Activated naive CD4-positive, alpha-beta T cell treated with anti-CD3 and anti-CD28 coated beads, Interleukin-2, amount 50 U/mL, for 72 hours (primary cell): Measurements from ENCODE around the gene HSD11B1. TPM values are rescaled to one million over a fixed set of nuclear protein-coding genes. Genes with fewer than 3 reads are reported as not detected.
A peak's percentile ranks its signal among the peaks of the same experiment; 100 is the strongest.

Experiments used
- ATAC-seq, 2 donors: fragments of 150-1000 bp; cut with Tn5 transposase; 2 replicates each; pipeline ENCODE4 v1.10.0; 2021; ENCODE audit warnings: mild to moderate bottlenecking in 2 of 2, moderate library complexity in 2 of 2
- DNase-seq, 2 donors: peaks; one replicate each; pipeline ENCODE4 v3.0.0; 2021 to 2022; ENCODE audit warnings: low spot score in 2 of 2
- H3K27ac Mint-ChIP-seq, 2 donors: one replicate each; pipeline ENCODE4 v1.8.0; 2022; ENCODE audit warnings: mild to moderate bottlenecking in 2 of 2, mixed read lengths in 2 of 2
- H3K36me3 Mint-ChIP-seq, 2 donors: one replicate each; pipeline ENCODE4 v1.8.0; 2022; ENCODE audit warnings: mixed read lengths in 2 of 2
- H3K9me3 Mint-ChIP-seq, 2 donors: one replicate each; pipeline ENCODE4 v1.8.0; 2022; ENCODE audit warnings: mixed read lengths in 2 of 2
- total RNA-seq, 2 donors: library from RNA; stranded (reverse); gene quantifications; one replicate each; pipeline ENCODE4 v1.2.3, GENCODE V29; 2022

The HSD11B1 gene
- total RNA-seq, 2 donors from 2014 or later = 0.75 to 5.2 TPM

DNA sequence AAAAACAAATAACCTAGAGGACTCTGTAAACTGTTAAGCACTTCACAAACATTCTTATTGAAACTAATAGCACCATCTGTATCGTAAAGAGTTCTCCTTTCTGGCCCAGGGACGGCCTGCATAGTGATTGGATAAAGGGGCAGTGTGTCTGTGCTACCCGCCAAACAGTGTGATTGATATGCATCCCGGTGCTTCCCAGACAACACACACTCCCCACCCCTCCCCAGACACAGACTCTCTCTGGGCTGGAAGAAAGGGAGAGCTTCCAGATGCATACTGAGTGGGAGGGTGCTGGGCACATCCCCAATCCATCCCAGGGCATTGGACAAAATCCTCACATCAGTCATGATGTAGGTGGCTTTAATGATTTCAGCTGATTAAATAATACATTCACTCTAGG, 3.7 kb downstream of the HSD11B1 start:
- DNase-seq = no peak
- Mint-ChIP-seq H3K9me3 (peaks cover 0 to 4% of the 10 kb centered on the region in 2 donors), H3K36me3 (peaks cover 0 to 14% of the 10 kb centered on the region in 2 donors), H3K27ac (no peak overlapping the region)
- no peak for ATAC-seq

DNA sequence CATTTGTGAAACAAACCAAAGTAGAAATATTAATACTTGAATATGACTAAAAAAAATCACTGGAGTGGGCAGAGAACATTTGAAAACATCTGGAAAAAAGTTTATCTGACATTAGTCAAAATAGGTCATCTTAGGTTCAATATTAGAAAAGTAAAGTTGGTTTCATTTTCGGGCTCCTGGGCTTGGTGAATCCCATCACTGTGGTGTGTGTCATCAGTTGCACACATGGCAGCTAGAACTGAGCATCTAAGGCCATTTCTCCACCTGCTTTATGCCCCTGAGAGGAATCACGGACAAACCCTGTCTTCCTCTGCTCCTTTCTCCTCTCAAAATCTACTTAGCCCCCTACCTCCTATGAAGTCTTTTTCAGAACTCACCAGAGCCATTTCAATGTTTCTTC, 5.4 kb downstream of the HSD11B1 start:
- ATAC-seq (peak; percentile 62 to 81), DNase-seq (no peak)
- Mint-ChIP-seq H3K9me3 (peaks cover 0 to 4% of the 10 kb centered on the region in 2 donors), H3K27ac (peak overlapping the region; percentile 51 to 55), H3K36me3 (peaks cover 0 to 1% of the 10 kb centered on the region in 2 donors)

DNA sequence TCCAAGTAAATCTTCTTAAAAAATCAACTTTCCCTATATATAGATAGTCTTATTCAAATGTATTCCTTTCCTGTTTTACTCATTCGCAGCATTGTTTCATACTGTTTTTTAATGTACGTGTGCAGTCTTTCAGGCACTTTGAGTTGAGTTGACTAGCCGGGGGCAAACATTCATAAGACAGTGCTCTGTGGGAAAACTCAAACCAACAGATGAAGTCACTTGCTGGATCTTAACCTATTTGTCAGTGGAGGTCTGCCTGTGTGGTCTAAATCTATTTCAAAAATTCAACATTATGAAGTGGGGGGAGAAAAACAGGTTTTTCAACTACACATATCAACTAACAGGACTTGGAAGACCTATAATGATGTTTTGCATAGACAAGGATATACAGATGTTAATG, 6.2 kb downstream of the HSD11B1 start:
- Mint-ChIP-seq H3K9me3 (no peaks in the 10 kb centered on the region), H3K27ac (peak overlapping the region in 1 of 2 donors; percentile 55)

DNA sequence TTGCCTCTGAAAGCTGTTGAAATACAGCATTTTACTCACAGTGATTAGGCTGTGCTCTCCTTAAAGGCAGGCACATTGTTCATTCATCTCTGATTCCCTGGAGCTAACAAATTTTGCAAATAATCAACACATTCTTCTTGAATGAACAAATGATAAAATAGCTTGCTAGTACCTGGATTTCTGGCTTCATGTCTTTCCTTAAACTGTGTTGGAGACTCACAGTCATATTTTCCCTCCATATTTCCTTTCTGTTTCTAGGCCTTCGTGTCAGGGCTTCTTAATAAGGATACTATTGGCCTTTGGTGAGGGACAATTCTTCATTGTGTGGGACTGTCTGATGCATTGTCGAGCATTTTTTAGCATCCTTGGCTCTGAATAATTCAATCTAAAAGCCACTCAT, 9.7 kb downstream of the HSD11B1 start:
- ATAC-seq = peak; percentile 4 to 39
- peaks cover 9 to 21% of the 10 kb centered on the region in 2 donors for H3K36me3 Mint-ChIP-seq
- peaks cover 0 to 9% of the 10 kb centered on the region in 2 donors for H3K9me3 Mint-ChIP-seq
- no peak for DNase-seq
- H3K27ac Mint-ChIP-seq = peak overlapping the region; percentile 52 to 81

More for the DNA sequence above, 6.2 kb downstream of the HSD11B1 start:
- peaks cover 7% of the 10 kb centered on the region in 2 donors for H3K36me3 Mint-ChIP-seq
- no peak for DNase-seq
- ATAC-seq = peak; percentile 33 to 46

DNA sequence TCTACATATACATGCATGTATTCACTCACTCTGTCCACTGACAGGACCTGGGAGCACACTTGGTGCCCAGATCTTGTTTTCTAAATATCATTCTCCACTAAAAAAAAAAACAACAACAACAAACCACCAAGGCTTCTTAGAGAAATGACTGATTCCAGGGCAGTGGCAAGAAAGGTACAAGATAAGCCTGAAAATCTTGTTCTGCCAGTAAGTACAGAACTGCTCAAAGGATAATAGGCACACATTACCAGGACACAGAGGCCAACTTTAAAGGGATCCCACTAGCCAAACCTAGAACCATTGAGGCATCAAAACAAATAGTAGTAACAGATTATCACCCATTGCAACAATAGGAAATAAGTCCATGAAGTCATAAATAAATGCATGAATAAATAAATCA, 10.7 kb downstream of the HSD11B1 start:
- Mint-ChIP-seq H3K27ac (peak overlapping the region in 1 of 2 donors; percentile 52), H3K36me3 (peaks cover 9 to 24% of the 10 kb centered on the region in 2 donors), H3K9me3 (peaks cover 0 to 11% of the 10 kb centered on the region in 2 donors)
- no peak for DNase-seq
- ATAC-seq = no peak

DNA sequence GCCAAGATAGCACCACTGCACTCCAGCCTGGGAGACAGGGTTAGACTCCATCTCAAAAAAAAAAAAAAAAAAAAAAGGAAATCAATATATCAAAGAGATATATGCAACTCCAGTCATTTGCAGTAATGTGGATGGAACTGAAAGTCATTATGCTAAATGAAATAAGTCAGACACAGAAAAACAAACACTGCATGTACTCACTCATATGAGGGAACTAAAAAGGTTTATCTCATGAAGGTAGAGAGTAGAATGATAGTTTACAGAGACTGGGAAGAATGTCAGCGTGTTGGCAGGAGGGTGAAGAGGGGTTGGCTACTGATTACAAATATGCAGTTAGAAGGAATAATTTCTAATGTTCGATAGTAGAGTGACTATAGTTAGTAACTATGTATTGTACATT, 13.2 kb downstream of the HSD11B1 start:
- Mint-ChIP-seq H3K27ac (peak overlapping the region in 1 of 2 donors; percentile 15), H3K9me3 (peaks cover 0 to 11% of the 10 kb centered on the region in 2 donors), H3K36me3 (peaks cover 9 to 30% of the 10 kb centered on the region in 2 donors)
- DNase-seq = no peak
- peak; percentile 34 to 89 for ATAC-seq

DNA sequence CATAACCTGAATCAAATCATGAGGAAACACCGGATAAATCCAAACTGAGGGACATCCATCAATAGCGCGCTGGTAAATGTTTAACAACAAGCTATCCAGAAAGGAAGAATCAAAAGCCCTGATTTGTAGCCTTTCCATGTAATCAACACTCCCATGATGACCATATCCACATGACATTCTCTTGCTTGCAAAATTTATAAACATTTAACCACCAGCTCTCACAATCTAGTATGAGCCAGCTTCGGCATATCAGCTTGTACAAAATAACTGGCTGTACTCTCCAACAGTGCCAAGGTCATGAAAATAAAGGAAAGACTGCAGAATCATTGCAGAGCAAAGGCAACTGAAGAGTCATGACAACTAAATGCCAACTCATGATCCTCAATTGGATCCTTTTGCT, 15.7 kb downstream of the HSD11B1 start:
- peaks cover 12 to 28% of the 10 kb centered on the region in 2 donors for H3K36me3 Mint-ChIP-seq
- DNase-seq = no peak
- H3K27ac Mint-ChIP-seq = no peak overlapping the region
- peaks cover 0 to 11% of the 10 kb centered on the region in 2 donors for H3K9me3 Mint-ChIP-seq
- ATAC-seq = no peak

DNA sequence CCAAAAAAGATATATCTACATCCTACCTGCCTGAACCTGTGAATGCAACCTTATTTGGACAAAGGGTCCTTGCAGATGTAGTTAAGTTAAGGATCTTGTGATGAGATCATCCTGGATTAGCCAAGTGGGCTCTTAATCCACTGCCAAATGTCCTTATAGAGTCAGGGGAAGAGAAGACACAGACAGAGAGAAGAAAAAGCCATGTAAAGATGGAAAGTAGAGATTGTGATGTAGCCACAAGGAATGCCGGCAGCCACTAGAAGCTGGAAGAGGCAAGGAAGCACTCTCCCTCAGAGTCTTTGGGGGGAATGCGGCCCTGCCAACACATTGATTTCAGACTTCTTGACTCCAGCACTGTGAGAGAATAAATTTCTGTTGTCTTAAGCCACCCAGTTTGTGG, 16.2 kb downstream of the HSD11B1 start:
- DNase-seq = no peak
- no peak for ATAC-seq
- Mint-ChIP-seq H3K9me3 (peaks cover 0 to 11% of the 10 kb centered on the region in 2 donors), H3K27ac (no peak overlapping the region), H3K36me3 (peaks cover 7 to 23% of the 10 kb centered on the region in 2 donors)

DNA sequence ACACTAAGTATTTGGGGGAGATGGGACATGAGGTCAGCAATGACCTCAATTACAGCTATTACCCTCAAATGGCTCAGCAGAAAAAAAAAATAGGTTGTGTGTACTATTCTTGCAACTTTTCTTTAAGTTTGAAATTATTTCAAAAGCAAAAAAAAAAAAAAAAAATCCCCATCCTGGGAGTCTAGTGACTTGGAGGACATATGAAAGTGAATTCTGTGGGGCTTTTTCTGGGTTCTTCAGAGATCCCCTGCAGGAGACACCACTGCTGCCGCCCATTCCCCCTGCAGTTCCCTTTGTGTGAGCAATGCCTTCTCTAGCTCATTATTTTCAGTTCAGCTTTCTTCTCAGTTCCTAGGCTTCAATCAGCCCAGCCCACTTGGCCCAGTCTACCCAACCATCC, 16.7 kb downstream of the HSD11B1 start:
- Mint-ChIP-seq H3K9me3 (peaks cover 0 to 11% of the 10 kb centered on the region in 2 donors), H3K36me3 (peaks cover 4 to 20% of the 10 kb centered on the region in 2 donors), H3K27ac (no peak overlapping the region)
- ATAC-seq = no peak
- DNase-seq = no peak

DNA sequence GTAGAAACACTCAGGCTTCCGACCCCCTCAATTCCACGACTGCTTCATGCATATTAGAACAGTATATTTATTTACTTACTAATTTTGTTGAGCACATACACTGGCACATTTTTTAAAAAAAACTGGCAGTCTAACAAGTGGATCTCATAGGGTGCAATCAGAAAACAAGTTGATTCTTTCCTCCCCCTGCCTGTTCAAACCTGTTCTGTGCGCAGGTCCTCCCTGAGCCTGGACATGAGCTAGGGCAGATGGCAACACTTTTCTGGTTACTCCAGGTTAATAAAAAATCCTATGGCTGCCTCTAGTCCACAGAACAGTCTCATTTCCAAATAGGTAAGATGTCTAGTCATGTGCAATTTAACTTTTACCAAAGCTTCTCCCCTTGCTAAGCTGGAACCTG, 18.6 kb downstream of the HSD11B1 start:
- Mint-ChIP-seq H3K9me3 (peaks cover 6 to 12% of the 10 kb centered on the region in 2 donors), H3K27ac (peak overlapping the region; percentile 97 to 100), H3K36me3 (peaks cover 8 to 13% of the 10 kb centered on the region in 2 donors)
- ATAC-seq (no peak), DNase-seq (no peak)

DNA sequence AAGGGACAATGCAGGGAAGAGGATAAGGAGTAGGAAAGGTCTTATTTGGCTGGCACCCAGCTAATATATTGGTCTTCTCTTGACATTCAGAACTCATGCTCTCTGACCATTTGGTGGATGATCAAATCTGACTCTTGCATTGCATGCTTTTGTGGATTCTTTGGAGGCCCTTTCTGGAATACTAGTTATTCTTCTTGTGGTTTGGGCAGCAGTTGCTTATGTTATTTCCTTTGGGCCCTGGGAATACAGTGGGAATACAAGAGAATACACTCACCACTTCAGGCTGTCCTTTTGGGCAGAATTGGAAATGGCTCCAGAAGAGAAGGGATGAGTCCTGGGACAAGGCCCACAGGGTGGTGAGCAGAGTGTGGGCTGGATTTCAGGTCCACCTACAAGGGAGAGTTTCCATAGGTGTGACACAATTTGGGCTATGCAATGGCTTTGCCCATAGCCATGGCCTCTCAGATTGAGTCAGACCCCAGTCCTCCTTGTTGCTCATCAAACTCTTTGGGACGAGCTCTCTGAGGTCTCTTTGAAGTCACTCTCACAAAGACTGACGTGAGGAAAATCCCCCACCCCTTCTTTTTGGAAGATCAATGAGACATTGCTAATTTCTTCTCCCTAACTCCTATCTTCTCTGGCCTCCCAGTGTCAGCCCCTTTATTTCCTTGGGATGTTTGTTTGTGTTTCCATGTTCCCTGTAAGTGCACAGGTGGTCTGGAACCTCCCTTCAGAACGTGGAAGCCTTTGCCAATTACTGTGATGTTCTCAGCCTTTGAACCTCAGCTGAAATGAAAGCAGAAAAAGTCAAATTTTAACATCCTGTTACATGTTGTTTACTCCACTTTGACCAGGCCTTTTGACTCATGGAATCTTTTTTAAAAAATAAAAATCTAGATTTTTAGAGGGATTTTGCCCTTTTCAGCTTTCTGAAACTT, 19.4 kb downstream of the HSD11B1 start:
- Mint-ChIP-seq H3K9me3 (peaks cover 6 to 11% of the 10 kb centered on the region in 2 donors), H3K36me3 (peaks cover 8 to 11% of the 10 kb centered on the region in 2 donors), H3K27ac (peak overlapping the region; percentile 97 to 100)
- peak; percentile 95 for ATAC-seq
- peak; percentile 60 to 84 for DNase-seq

DNA sequence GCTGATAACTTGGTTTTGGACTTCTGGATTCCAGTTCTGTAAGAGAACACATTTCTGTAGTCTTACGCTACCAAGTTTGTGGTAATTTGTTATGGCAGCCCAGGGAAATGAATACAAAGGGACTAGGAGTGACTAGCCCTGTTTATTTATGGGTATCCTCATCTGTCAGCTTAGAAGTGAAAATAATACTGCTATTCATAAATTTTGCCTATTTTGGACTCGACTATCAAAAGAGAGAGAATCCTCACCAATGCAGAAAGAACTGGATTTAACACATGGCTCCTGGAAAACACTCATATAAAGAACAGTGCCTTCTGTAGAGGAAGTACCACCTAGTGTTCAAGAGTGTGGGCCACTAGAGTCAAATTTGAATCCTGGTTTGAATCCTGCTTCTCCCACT, 22.6 kb downstream of the HSD11B1 start:
- Mint-ChIP-seq H3K36me3 (peaks cover 11 to 16% of the 10 kb centered on the region in 2 donors), H3K9me3 (peaks cover 10 to 11% of the 10 kb centered on the region in 2 donors), H3K27ac (peak overlapping the region in 1 of 2 donors; percentile 20)
- ATAC-seq (peak in 1 of 2 donors; percentile 9), DNase-seq (no peak)

DNA sequence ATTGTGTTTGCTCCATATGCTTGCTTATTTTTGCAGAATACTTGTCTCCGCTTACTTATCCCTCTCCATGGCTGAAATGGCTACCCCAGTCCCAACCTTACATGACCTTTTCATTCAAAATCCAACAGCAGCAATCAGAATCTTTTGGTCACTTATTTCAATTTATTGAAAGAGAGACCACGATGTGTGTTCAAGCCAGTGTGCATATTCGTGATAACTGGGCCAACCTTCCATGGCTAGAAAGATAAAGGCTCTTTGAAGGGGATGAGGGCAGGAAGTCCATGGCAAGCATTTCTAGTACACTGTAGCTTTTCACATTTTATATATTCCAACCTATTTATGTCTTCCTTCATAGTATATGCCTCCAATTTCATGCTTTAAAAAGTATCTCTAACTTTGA, 23.1 kb downstream of the HSD11B1 start:
- Mint-ChIP-seq H3K36me3 (peaks cover 8 to 16% of the 10 kb centered on the region in 2 donors), H3K9me3 (peaks cover 10 to 11% of the 10 kb centered on the region in 2 donors), H3K27ac (no peak overlapping the region)
- ATAC-seq (no peak), DNase-seq (no peak)

DNA sequence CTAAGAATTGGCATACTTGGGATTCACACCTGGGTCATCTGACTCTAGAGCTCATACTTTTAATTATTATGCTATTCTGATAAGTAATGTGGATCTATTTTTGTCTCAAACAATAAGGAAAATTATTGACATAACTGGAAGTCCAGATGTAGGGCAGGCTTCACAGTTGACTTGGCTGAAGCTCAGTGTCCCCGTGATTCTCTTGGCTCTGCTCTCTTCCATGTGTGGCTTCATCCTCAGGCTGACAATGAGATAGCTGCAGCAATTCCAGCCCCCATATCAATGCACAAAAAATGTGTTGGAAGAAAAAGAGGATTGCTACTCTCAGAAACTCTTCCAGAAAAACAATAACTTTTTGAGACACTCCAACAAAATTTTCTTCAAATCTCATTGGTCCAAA, 23.8 kb downstream of the HSD11B1 start:
- no peak for ATAC-seq
- peaks cover 10 to 11% of the 10 kb centered on the region in 2 donors for H3K9me3 Mint-ChIP-seq

DNA sequence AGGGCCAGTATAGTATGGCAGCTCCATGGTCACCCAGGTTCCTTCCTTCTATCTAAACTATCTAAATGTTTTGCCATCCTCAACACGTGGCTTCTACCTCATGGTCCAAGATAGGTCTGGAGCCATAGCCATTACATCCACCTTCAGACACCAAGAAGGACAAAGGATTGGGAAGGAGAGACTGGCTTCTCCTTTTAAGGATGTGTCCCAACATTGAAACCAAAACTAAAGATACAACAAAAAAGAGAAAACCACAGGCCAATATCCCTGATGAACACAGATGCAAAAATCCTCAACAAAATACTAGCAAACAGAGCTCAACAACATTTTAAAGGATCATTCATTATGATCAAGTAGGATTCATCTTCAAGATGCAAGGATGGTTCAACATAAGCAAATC, 24.8 kb downstream of the HSD11B1 start:
- Mint-ChIP-seq H3K36me3 (peaks cover 8 to 12% of the 10 kb centered on the region in 2 donors), H3K27ac (no peak overlapping the region), H3K9me3 (peaks cover 10 to 11% of the 10 kb centered on the region in 2 donors)
- ATAC-seq (no peak), DNase-seq (no peak)

More for the DNA sequence above, 23.8 kb downstream of the HSD11B1 start:
- DNase-seq = no peak
- peaks cover 8 to 16% of the 10 kb centered on the region in 2 donors for H3K36me3 Mint-ChIP-seq
- H3K27ac Mint-ChIP-seq = no peak overlapping the region

DNA sequence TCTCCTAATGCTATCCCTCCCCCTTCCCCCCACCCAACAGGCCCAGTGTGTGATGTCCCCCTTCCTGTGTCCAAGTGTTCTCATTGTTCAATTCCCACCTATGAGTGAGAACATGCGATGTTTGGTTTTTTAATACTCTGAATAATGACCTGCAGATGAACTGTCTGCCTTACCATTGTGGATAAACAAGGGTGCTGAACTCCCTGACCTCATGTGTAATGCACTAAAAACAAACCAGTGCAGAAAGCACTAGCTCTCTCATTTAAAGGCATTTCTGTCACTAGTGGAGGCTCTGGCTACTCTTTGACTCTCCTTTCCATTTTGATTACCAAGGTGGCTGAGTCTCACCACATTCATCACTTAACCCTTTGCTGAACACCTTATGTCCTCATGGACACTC, 28.1 kb downstream of the HSD11B1 start:
- ATAC-seq = no peak
- Mint-ChIP-seq H3K27ac (peak overlapping the region in 1 of 2 donors; percentile 31), H3K9me3 (peaks cover 8 to 10% of the 10 kb centered on the region in 2 donors), H3K36me3 (peaks cover 11 to 13% of the 10 kb centered on the region in 2 donors)
- no peak for DNase-seq

DNA sequence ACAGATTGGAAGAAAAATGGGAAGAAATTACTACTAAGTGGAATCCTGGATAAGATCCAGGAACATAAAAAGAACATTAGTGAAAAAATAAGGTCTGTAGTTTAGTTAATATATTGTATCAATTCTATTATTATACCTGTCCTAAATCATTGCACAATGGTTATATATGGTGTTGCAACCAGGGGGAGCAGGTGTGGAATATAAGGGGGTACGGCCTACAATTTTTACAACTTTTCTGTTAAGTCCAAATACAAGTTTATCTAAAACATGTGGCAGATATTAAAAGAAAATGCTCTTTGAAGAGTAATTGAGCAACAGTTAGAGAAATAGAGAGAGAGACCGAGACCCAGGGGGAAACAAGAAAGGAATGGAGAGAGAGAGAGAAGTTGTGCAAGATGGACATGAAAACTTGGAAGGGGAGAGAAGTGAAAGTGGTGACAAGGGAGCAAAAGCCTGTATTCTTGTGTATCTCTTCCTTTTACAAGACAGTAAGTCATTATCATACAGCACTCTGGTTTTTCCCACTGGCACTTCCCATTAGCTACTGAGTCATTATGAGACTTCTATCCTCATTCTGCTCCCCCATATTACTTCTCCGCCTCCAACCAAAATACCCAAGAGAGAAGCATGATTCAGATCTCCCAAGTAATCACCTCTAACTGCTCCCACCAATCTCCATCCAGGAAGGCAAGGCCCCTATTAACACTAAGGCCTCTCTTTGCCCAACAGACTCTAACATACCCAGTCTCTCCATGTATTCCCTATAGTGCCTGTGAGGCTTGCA, 29.0 kb downstream of the HSD11B1 start:
- ATAC-seq = peak; percentile 10 to 73
- H3K36me3 Mint-ChIP-seq = peaks cover 11 to 13% of the 10 kb centered on the region in 2 donors

More for the DNA sequence above, 29.0 kb downstream of the HSD11B1 start:
- DNase-seq = no peak
- Mint-ChIP-seq H3K9me3 (peaks cover 8 to 10% of the 10 kb centered on the region in 2 donors), H3K27ac (peak overlapping the region in 1 of 2 donors; percentile 31)
